Esophagus squamous epithelium (tissue), 4 donors: ENCODE data around the gene TAF5.
"Not testable (repeated sequence)": the region's sequence is repeated elsewhere in the genome, so short reads cannot be mapped to it uniquely, and the experiment has no call there.

Experiments
- CTCF ChIP-seq, 6 experiments: fragments of 450-650 bp in 4 of 6; fragments of 200-600 bp in 2 of 6; sonication (generic) in 2 of 6; IDR thresholded peaks; one replicate each; pipeline ENCODE4 v1.5.1; 2016 to 2019; ENCODE audit warnings: antibody characterized with exemption in 6 of 6, mild to moderate bottlenecking in 4 of 6, moderate library complexity in 4 of 6
- POLR2A ChIP-seq, 4 donors: fragments of 450-650 bp; IDR thresholded peaks; one replicate each; pipeline ENCODE4 v1.6.1; 2017; ENCODE audit warnings: antibody characterized with exemption in 4 of 4, mild to moderate bottlenecking in 4 of 4, moderate library complexity in 3 of 4

GRCh38 chr10:103417148-103417469 is 49.3 kb downstream of the TAF5 start:
- TF ChIP-seq POLR2A, CTCF (IDR thresholded peaks at IDR 0.05): not testable (repeated sequence)
